Measurements from ENCODE around the gene KLKB1. TPM values are rescaled to one million over a fixed set of nuclear protein-coding genes. Genes with fewer than 3 reads are reported as not detected.
A peak's percentile ranks its signal among the peaks of the same experiment; 100 is the strongest.

Gene KLKB1
- not detected for polyA plus RNA-seq

DNA sequence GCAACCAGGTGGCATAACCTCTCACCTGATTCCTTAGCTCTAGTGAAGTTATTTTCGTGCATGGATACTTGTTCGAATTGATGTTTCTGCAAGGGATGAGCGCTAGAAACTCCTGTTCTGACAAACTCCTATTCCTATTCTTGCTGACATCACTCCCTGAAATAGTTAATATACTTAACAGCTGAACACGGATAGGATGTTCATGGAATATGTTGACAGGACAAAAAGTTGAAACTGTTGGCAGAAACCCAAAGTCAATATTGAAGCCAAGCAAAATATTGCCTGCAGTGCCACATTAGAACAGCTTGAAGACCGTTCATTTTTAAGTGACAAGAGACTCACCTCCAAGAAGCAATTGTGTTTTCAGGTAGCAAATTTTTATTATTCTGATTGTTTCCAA is at the start of gene KLKB1:
TSS of gene KLKB1 (plus strand) at position 287 of the 400 bp plus-strand sequence. CDS start 689 bp downstream, outside the sequence.
- no peak within 1 kb of the TSS for H3K27ac Mint-ChIP-seq
- peaks cover 21 to 30% (median 27%) of the 10 kb centered on the region in 3 donors for H3K36me3 Mint-ChIP-seq
- no peak within 1 kb of the TSS for H3K4me3 Mint-ChIP-seq

DNA sequence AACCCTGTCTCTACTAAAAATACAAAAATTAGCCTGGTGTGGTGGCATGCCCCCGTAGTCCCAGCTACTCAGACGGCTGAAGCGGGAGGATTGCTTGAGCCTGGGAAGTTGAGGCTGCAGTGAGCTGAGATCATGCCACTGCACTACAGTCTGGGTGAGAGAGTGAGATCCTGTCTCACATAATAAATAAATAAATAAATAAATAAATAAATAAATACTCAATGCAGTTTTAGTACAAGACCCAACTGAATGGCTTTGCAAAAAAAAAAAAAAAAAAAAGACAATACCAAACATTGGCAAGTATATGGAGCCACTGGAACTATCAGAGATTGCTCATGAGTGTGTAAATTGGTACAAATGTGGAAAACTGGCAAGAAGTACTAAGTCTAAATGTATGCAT is 39.2 kb upstream of the KLKB1 start:
- DNase-seq: no peak
- Mint-ChIP-seq H3K36me3 (no peaks in the 10 kb centered on the region), H3K27ac (peak overlapping the region in 2 of 6 donors; percentile 3 to 68), H3K27me3 (ENCODE audit: low read depth in 3 of 3) (peaks cover 6 to 22% (median 8%) of the 10 kb centered on the region in 3 donors), H3K9me3 (peaks cover 0 to 2% (median 0%) of the 10 kb centered on the region in 6 donors), H3K4me3 (no peak overlapping the region), H3K4me1 (peaks cover 26 to 29% of the 10 kb centered on the region in 2 donors)

More for the DNA sequence above, at the start of gene KLKB1:
- H3K9me3 Mint-ChIP-seq: peaks cover 5 to 36% (median 20%) of the 10 kb centered on the region in 6 donors
- H3K27me3 Mint-ChIP-seq (ENCODE audit: low read depth in 3 of 3): peaks cover 0 to 7% (median 0%) of the 10 kb centered on the region in 3 donors
- DNase-seq: no peak
- no peaks in the 10 kb centered on the region for H3K4me1 Mint-ChIP-seq

GRCh38 chr4:186189656-186190055 is 37.7 kb upstream of the KLKB1 start:
- Mint-ChIP-seq H3K36me3 (no peaks in the 10 kb centered on the region), H3K27me3 (ENCODE audit: low read depth in 3 of 3) (peaks cover 6 to 20% (median 8%) of the 10 kb centered on the region in 3 donors), H3K4me1 (peaks cover 34 to 41% of the 10 kb centered on the region in 2 donors), H3K27ac (peak overlapping the region; percentile 22 to 95 (median 92)), H3K9me3 (peaks cover 0 to 2% (median 0%) of the 10 kb centered on the region in 6 donors), H3K4me3 (peak overlapping the region; percentile 14 to 89 (median 86))
- no peak for DNase-seq

- peaks cover 5 to 13% (median 6%) of the 10 kb centered on the region in 3 donors for H3K27me3 Mint-ChIP-seq (ENCODE audit: low read depth in 3 of 3)
- peaks cover 34 to 44% of the 10 kb centered on the region in 2 donors for H3K4me1 Mint-ChIP-seq
- H3K9me3 Mint-ChIP-seq: peaks cover 0 to 1% (median 0%) of the 10 kb centered on the region in 6 donors
- peaks cover 1 to 6% (median 2%) of the 10 kb centered on the region in 3 donors for H3K36me3 Mint-ChIP-seq
- DNase-seq: peak; percentile 57 to 68 (median 60)
- peak overlapping the region; percentile 89 to 95 (median 92) for H3K27ac Mint-ChIP-seq
- H3K4me3 Mint-ChIP-seq: peak overlapping the region; percentile 85 to 89 (median 87)
Observed at GRCh38 chr4:186190581-186191199, 36.6 kb upstream of the KLKB1 start.

DNA sequence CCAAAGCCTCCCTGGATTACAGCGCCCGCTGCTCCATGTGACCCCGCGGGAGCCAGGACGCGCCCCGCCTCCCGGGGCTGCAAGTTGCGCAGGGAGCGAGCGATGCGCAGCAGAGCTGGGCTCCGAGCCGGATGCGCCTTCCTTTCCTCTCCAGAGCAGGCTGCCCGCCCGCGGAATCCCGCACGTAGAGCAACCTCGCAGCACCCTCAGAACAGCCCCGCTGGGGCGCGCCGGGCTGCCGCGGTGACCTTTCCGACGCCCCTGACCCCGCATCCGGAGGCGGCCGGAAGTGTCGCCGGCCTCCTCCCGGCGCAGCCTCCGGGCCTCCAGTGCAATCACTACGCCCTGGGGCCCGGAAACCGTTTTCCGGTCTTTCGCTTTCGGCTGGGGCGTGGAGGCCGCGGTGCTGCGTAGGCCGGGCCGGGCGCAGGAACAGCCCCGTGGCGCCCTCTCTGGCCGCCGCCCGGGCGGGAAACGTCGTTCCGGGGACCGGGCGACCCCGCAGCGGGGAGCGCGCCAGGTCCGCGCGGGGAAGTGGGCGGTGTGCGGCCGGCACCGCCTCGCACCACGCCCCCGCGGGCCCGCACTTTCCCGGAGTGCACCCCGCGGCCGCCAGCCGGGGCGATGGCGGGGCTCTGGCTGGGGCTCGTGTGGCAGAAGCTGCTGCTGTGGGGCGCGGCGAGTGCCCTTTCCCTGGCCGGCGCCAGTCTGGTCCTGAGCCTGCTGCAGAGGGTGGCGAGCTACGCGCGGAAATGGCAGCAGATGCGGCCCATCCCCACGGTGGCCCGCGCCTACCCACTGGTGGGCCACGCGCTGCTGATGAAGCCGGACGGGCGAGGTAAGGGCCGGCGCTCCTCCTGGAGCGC is 35.9 kb upstream of the KLKB1 start, which contains the start of gene CYP4V2:
TSS of gene CYP4V2 (plus strand) at position 368 of the 866 bp plus-strand sequence. CDS start at position 625, 257 bp downstream.
- Mint-ChIP-seq H3K4me1 (peaks cover 38 to 51% of the 10 kb centered on the region in 2 donors), H3K4me3 (peak within 1 kb of the TSS; percentile 90 to 98 (median 96))
- DNase-seq: peak; percentile 88 to 93 (median 90)

DNA sequence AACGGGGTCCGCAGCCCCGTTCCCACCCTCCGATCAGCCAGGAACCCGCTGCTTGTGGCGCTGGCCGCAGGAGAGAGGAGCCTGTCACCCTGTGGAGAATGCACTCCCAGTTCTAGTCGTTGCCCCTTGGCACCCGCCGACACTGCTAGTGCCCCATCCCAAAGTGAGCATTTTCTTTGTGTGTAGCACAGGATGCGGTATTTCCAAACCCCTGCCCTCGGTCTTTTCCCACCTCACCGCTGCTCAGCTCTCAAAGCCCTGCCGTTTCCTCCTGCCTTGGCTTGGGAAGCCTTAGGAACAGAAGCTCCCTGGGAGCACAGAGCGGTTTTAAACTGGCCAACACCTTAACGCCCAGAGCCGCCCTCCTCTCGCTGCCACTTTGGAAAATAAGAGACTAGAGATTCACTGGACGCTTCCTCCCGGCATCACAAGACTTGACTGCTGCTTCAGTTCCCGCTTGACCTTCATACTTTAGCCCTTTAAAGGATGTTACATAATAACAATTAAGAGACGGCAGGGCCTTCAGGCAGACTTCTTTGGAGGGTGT is 35.2 kb upstream of the KLKB1 start:
- Mint-ChIP-seq H3K9me3 (no peaks in the 10 kb centered on the region), H3K27me3 (ENCODE audit: low read depth in 3 of 3) (peaks cover 4 to 13% (median 7%) of the 10 kb centered on the region in 3 donors), H3K36me3 (peaks cover 8 to 15% (median 14%) of the 10 kb centered on the region in 3 donors), H3K4me1 (peaks cover 38 to 52% of the 10 kb centered on the region in 2 donors), H3K27ac (peak overlapping the region; percentile 90 to 98 (median 95)), H3K4me3 (peak overlapping the region; percentile 90 to 98 (median 96))
- no peak for DNase-seq

More for the DNA sequence above, 35.9 kb upstream of the KLKB1 start, which contains the start of gene CYP4V2:
- Mint-ChIP-seq H3K27ac (peak within 1 kb of the TSS; percentile 92 to 98 (median 95)), H3K36me3 (peaks cover 8 to 13% (median 9%) of the 10 kb centered on the region in 3 donors), H3K9me3 (no peaks in the 10 kb centered on the region), H3K27me3 (ENCODE audit: low read depth in 3 of 3) (peaks cover 3 to 13% (median 5%) of the 10 kb centered on the region in 3 donors)

DNA sequence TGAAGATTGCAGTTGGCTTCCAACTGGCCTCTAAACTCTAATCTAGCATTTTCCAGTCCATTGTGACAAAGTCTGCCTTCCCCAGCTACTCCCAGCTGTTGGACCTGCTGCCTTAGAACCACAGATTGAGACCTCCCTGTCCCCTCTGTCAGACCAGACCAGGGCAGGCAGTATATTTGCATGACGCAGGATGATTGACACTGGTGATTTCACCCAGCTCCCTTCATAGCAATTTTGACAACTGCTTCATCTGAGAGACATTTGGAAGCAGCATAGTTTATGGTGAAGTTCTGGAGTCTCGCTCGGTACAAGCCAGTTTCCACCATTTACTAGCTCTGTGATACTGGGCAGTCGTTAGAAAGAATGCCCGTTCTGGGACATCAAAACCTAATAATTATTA is 33.5 kb upstream of the KLKB1 start:
- DNase-seq: no peak
- Mint-ChIP-seq H3K9me3 (no peaks in the 10 kb centered on the region), H3K27ac (peak overlapping the region in 4 of 6 donors; percentile 22 to 98 (median 58)), H3K27me3 (ENCODE audit: low read depth in 3 of 3) (peaks cover 5 to 13% (median 5%) of the 10 kb centered on the region in 3 donors), H3K4me3 (no peak overlapping the region), H3K36me3 (peaks cover 8 to 23% (median 14%) of the 10 kb centered on the region in 3 donors), H3K4me1 (peaks cover 38 to 52% of the 10 kb centered on the region in 2 donors)

- peak overlapping the region in 1 of 6 donors; percentile 62 for H3K27ac Mint-ChIP-seq
- H3K4me3 Mint-ChIP-seq: no peak overlapping the region
- peaks cover 8 to 23% (median 14%) of the 10 kb centered on the region in 3 donors for H3K36me3 Mint-ChIP-seq
- peaks cover 24 to 35% of the 10 kb centered on the region in 2 donors for H3K4me1 Mint-ChIP-seq
- H3K9me3 Mint-ChIP-seq: no peaks in the 10 kb centered on the region
- peaks cover 2 to 8% (median 5%) of the 10 kb centered on the region in 3 donors for H3K27me3 Mint-ChIP-seq (ENCODE audit: low read depth in 3 of 3)
- no peak for DNase-seq
Observed at GRCh38 chr4:186196063-186196462, 31.2 kb upstream of the KLKB1 start.

GRCh38 chr4:186200516-186200915 is 26.8 kb upstream of the KLKB1 start:
- H3K4me3 Mint-ChIP-seq: no peak overlapping the region
- peaks cover 8 to 23% (median 13%) of the 10 kb centered on the region in 3 donors for H3K36me3 Mint-ChIP-seq
- peaks cover 22 to 25% of the 10 kb centered on the region in 2 donors for H3K4me1 Mint-ChIP-seq
- peaks cover 2 to 5% (median 3%) of the 10 kb centered on the region in 3 donors for H3K27me3 Mint-ChIP-seq (ENCODE audit: low read depth in 3 of 3)
- H3K9me3 Mint-ChIP-seq: no peaks in the 10 kb centered on the region
- DNase-seq: no peak
- H3K27ac Mint-ChIP-seq: peak overlapping the region in 1 of 6 donors; percentile 4

GRCh38 chr4:186201010-186201409 is 26.3 kb upstream of the KLKB1 start:
- Mint-ChIP-seq H3K27me3 (ENCODE audit: low read depth in 3 of 3) (peaks cover 2 to 7% (median 3%) of the 10 kb centered on the region in 3 donors), H3K27ac (peak overlapping the region in 2 of 6 donors; percentile 26 to 37), H3K36me3 (peaks cover 4 to 18% (median 10%) of the 10 kb centered on the region in 3 donors), H3K4me3 (no peak overlapping the region), H3K4me1 (peaks cover 20 to 22% of the 10 kb centered on the region in 2 donors), H3K9me3 (no peaks in the 10 kb centered on the region)
- no peak for DNase-seq

DNA sequence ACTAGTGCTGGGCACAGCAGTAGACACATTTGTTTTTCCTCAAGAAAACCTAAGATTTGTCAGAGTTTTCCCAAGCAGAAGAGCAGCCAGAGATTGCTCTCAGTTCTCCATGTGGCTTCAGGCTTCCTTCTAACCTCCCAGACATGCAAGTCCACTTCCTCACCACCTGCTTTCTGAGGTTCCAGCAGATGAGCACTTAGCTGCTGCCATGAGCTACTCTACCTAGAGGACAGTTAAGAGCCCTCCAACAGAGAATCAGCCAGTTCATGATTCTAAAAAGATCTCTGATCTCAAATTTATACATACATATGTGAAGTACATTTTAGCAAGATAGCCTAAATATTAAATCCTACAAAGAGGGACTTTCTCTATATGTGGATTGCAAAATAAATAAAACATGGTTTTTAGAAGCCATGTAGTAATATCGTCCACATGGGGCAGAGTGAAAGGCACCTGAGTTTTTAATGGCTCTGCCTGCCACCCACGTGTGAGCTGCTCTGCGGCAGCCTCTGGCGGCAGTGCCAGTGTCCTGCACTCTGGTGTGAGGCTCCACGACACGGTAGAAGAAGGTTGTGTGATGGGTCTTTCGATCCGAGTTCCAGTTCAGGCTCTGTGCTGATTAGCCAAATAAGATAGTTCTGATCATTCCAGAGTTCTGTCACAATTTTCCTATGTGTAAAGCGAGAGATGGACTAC is 25.6 kb upstream of the KLKB1 start:
- Mint-ChIP-seq H3K4me1 (peaks cover 15 to 19% of the 10 kb centered on the region in 2 donors), H3K27me3 (ENCODE audit: low read depth in 3 of 3) (peaks cover 2 to 7% (median 3%) of the 10 kb centered on the region in 3 donors), H3K9me3 (no peaks in the 10 kb centered on the region), H3K4me3 (peak overlapping the region in 3 of 5 donors; percentile 6 to 53 (median 30)), H3K36me3 (peaks cover 0 to 18% (median 10%) of the 10 kb centered on the region in 3 donors), H3K27ac (peak overlapping the region; percentile 0 to 78 (median 55))
- DNase-seq: peak; percentile 38 to 46 (median 43)

DNA sequence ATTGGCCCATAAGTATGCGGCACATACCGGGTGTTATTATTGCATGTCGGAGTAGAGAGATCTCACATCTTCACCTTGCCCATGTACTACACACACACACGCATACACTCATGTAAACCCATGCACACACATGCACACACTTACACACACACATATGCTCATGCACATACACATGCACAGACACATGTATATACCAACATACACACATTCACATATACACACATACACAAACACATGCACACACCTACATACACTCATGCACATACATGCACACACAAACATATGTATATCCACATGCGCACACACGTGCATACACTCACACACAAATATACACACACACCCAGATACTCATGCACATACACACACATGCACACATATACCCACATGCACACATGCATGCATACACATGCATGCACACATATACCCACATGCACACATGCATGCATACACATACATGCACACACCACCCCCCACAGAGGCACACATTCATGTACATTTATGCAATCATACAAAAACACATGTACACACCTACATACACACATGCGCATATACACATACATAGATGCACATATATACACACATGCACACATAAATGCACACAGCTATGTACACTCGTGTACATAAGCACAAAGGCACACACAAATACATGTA is 24.7 kb upstream of the KLKB1 start:
- Mint-ChIP-seq H3K27ac (peak overlapping the region; percentile 15 to 87 (median 50)), H3K4me3 (peak overlapping the region in 2 of 5 donors; percentile 14 to 37), H3K9me3 (no peaks in the 10 kb centered on the region), H3K27me3 (ENCODE audit: low read depth in 3 of 3) (peaks cover 0 to 6% (median 3%) of the 10 kb centered on the region in 3 donors), H3K4me1 (peaks cover 15 to 19% of the 10 kb centered on the region in 2 donors), H3K36me3 (peaks cover 0 to 11% (median 10%) of the 10 kb centered on the region in 3 donors)
- no peak for DNase-seq

Measured in immature natural killer cell (primary cell).